ENCODE measurements around the gene ESPN. TPM values are rescaled to one million over a fixed set of nuclear protein-coding genes. Genes with fewer than 3 reads are reported as not detected.

Gene ESPN
- total and polyA plus RNA-seq, 2 experiments from 2014 or later = 31.1 to 65.7 TPM

- no peak overlapping the region for H3K4me2 ChIP-seq
- no peak for DNase-seq (ENCODE audit: low spot score)
- WGBS (ENCODE audit: low lambda C conversion rate, missing lambda C conversion rate) = 93% methylated on average over 7 of the region's 7 CpGs
These were observed 39.9 kb downstream of the ESPN start for GRCh38 chr1:6464514-6464836.

GRCh38 chr1:6464915-6465314 lies 40.3 kb downstream of the ESPN start:
- no peak overlapping the region for H3K4me2 ChIP-seq
- no peak for TF ChIP-seq EZH2phosphoT487 (IDR thresholded peaks at IDR 0.05; ENCODE audit: low read depth, severe bottlenecking, unreplicated experiment)
- TF ChIP-seq EZH2 (IDR thresholded peaks at IDR 0.05; ENCODE audit: borderline replicate concordance) = no peak
- TF ChIP-seq CTCF (IDR thresholded peaks at IDR 0.05; ENCODE audit: poor library complexity) = no peak
- no peaks in the 10 kb centered on the region for H3K9me2 ChIP-seq (replicated peaks; ENCODE audit: insufficient read depth)
- H3K27me3 ChIP-seq = no peaks in the 10 kb centered on the region
- no peak overlapping the region for H3K4me3 ChIP-seq
- H3K79me2 ChIP-seq = no peaks in the 10 kb centered on the region
- H3K9me3 ChIP-seq (ENCODE audit: low read depth) = no peaks in the 10 kb centered on the region
- no peak overlapping the region for H2AFZ ChIP-seq
- WGBS (ENCODE audit: low lambda C conversion rate, missing lambda C conversion rate) = 100% methylated on average over 4 of the region's 5 CpGs
- H3K4me1 ChIP-seq (ENCODE audit: insufficient read depth) = no peaks in the 10 kb centered on the region
- H4K20me1 ChIP-seq (ENCODE audit: insufficient read depth, poor library complexity, severe bottlenecking) = no peaks in the 10 kb centered on the region
- DNase-seq (ENCODE audit: low spot score) = no peak
- no peak overlapping the region for H3K27ac ChIP-seq
- no peaks in the 10 kb centered on the region for H3K36me3 ChIP-seq (replicated peaks; ENCODE audit: insufficient read depth, low read depth)

More at GRCh38 chr1:6464514-6464836, 39.9 kb downstream of the ESPN start:
- Histone ChIP-seq H3K9me2 (replicated peaks; ENCODE audit: insufficient read depth) (no peaks in the 10 kb centered on the region), H3K4me3 (no peak overlapping the region), H4K20me1 (ENCODE audit: insufficient read depth, poor library complexity, severe bottlenecking) (no peaks in the 10 kb centered on the region), H3K27ac (no peak overlapping the region), H3K27me3 (no peaks in the 10 kb centered on the region), H2AFZ (no peak overlapping the region), H3K4me1 (ENCODE audit: insufficient read depth) (no peaks in the 10 kb centered on the region), H3K9me3 (ENCODE audit: low read depth) (no peaks in the 10 kb centered on the region), H3K79me2 (no peaks in the 10 kb centered on the region), H3K36me3 (replicated peaks; ENCODE audit: insufficient read depth, low read depth) (no peaks in the 10 kb centered on the region)
- TF ChIP-seq CTCF (IDR thresholded peaks at IDR 0.05; ENCODE audit: poor library complexity) (no peak), EZH2phosphoT487 (IDR thresholded peaks at IDR 0.05; ENCODE audit: low read depth, severe bottlenecking, unreplicated experiment) (no peak), EZH2 (IDR thresholded peaks at IDR 0.05; ENCODE audit: borderline replicate concordance) (no peak)

GRCh38 chr1:6465461-6466005 lies 41.0 kb downstream of the ESPN start:
- Histone ChIP-seq H3K9me2 (replicated peaks; ENCODE audit: insufficient read depth) (no peaks in the 10 kb centered on the region), H3K36me3 (replicated peaks; ENCODE audit: insufficient read depth, low read depth) (no peaks in the 10 kb centered on the region), H4K20me1 (ENCODE audit: insufficient read depth, poor library complexity, severe bottlenecking) (no peaks in the 10 kb centered on the region), H3K27ac (no peak overlapping the region), H3K79me2 (no peaks in the 10 kb centered on the region), H3K4me3 (no peak overlapping the region), H2AFZ (no peak overlapping the region), H3K27me3 (no peaks in the 10 kb centered on the region), H3K4me1 (ENCODE audit: insufficient read depth) (no peaks in the 10 kb centered on the region), H3K9me3 (ENCODE audit: low read depth) (no peaks in the 10 kb centered on the region), H3K4me2 (no peak overlapping the region)
- no peak for DNase-seq (ENCODE audit: low spot score)
- TF ChIP-seq CTCF (IDR thresholded peaks at IDR 0.05; ENCODE audit: poor library complexity) = no peak
- no peak for TF ChIP-seq EZH2phosphoT487 (IDR thresholded peaks at IDR 0.05; ENCODE audit: low read depth, severe bottlenecking, unreplicated experiment)
- TF ChIP-seq EZH2 (IDR thresholded peaks at IDR 0.05; ENCODE audit: borderline replicate concordance) = no peak
- 81% methylated on average over 20 of the region's 21 CpGs for WGBS (ENCODE audit: low lambda C conversion rate, missing lambda C conversion rate)

GRCh38 chr1:6466023-6466422 lies 41.4 kb downstream of the ESPN start, which contains the start of gene TNFRSF25:
TSS of gene TNFRSF25 (minus strand) at chr1:6466173. CDS start at chr1:6466107, 66 bp downstream.
- Histone ChIP-seq H3K9me3 (ENCODE audit: low read depth) (no peaks in the 10 kb centered on the region), H3K27ac (no peak within 1 kb of the TSS), H2AFZ (no peak within 1 kb of the TSS), H3K4me2 (no peak within 1 kb of the TSS), H3K79me2 (no peaks in the 10 kb centered on the region), H3K9me2 (replicated peaks; ENCODE audit: insufficient read depth) (no peaks in the 10 kb centered on the region), H3K4me1 (ENCODE audit: insufficient read depth) (no peaks in the 10 kb centered on the region), H4K20me1 (ENCODE audit: insufficient read depth, poor library complexity, severe bottlenecking) (no peaks in the 10 kb centered on the region), H3K36me3 (replicated peaks; ENCODE audit: insufficient read depth, low read depth) (no peaks in the 10 kb centered on the region), H3K27me3 (no peaks in the 10 kb centered on the region), H3K4me3 (no peak within 1 kb of the TSS)
- TF ChIP-seq EZH2phosphoT487 (IDR thresholded peaks at IDR 0.05; ENCODE audit: low read depth, severe bottlenecking, unreplicated experiment) = no peak
- TF ChIP-seq CTCF (IDR thresholded peaks at IDR 0.05; ENCODE audit: poor library complexity) = no peak
- TF ChIP-seq EZH2 (IDR thresholded peaks at IDR 0.05; ENCODE audit: borderline replicate concordance) = no peak
- no peak for DNase-seq (ENCODE audit: low spot score)
- 66% methylated on average over 27 of the region's 43 CpGs for WGBS (ENCODE audit: low lambda C conversion rate, missing lambda C conversion rate)
